ENCODE measurements around the gene ANXA6.
"Not testable (repeated sequence)": the region's sequence is repeated elsewhere in the genome, so short reads cannot be mapped to it uniquely, and the experiment has no call there.

The ANXA6 gene

GRCh38 chr5:151181818-151182523 lies 24.4 kb upstream of the ANXA6 start:
- DNase-seq (ENCODE audit: extremely low spot score, insufficient read length, low read depth) = no peak
- FAIRE-seq = no peak

- no peak for FAIRE-seq
- DNase-seq (ENCODE audit: extremely low spot score, insufficient read length, low read depth) = no peak
Observed at GRCh38 chr5:151180291-151180690, 22.7 kb upstream of the ANXA6 start.

GRCh38 chr5:151179489-151179840 lies 21.9 kb upstream of the ANXA6 start:
- FAIRE-seq = no peak
- DNase-seq (ENCODE audit: extremely low spot score, insufficient read length, low read depth) = no peak

- FAIRE-seq (no peak), DNase-seq (ENCODE audit: extremely low spot score, insufficient read length, low read depth) (no peak)
Observed at GRCh38 chr5:151178777-151179488, 21.4 kb upstream of the ANXA6 start.

GRCh38 chr5:151178372-151178771 lies 20.8 kb upstream of the ANXA6 start:
- DNase-seq (ENCODE audit: extremely low spot score, insufficient read length, low read depth) = no peak
- FAIRE-seq = no peak

GRCh38 chr5:151176268-151176667 lies 18.7 kb upstream of the ANXA6 start:
- not testable (repeated sequence) for FAIRE-seq; DNase-seq (ENCODE audit: extremely low spot score, insufficient read length, low read depth)

GRCh38 chr5:151174612-151175101 lies 17.1 kb upstream of the ANXA6 start:
- DNase-seq (ENCODE audit: extremely low spot score, insufficient read length, low read depth) (no peak), FAIRE-seq (no peak)

GRCh38 chr5:151173711-151174611 lies 16.4 kb upstream of the ANXA6 start:
- DNase-seq (ENCODE audit: extremely low spot score, insufficient read length, low read depth) (no peak), FAIRE-seq (no peak)

- FAIRE-seq (no peak), DNase-seq (ENCODE audit: extremely low spot score, insufficient read length, low read depth) (no peak)
Observed at GRCh38 chr5:151171529-151171928, 13.9 kb upstream of the ANXA6 start.

GRCh38 chr5:151168602-151169344 lies 11.2 kb upstream of the ANXA6 start:
- DNase-seq (ENCODE audit: extremely low spot score, insufficient read length, low read depth) (no peak), FAIRE-seq (no peak)

- DNase-seq (ENCODE audit: extremely low spot score, insufficient read length, low read depth) = no peak
- FAIRE-seq = no peak
Observed at GRCh38 chr5:151167022-151167421, 9.4 kb upstream of the ANXA6 start.

GRCh38 chr5:151164687-151165392 lies 7.3 kb upstream of the ANXA6 start:
- DNase-seq (ENCODE audit: extremely low spot score, insufficient read length, low read depth) (no peak), FAIRE-seq (peak; percentile 96)

- no peak for DNase-seq (ENCODE audit: extremely low spot score, insufficient read length, low read depth)
- no peak for FAIRE-seq
Observed at GRCh38 chr5:151162776-151163175, 5.2 kb upstream of the ANXA6 start.

GRCh38 chr5:151159649-151160373 lies 2.2 kb upstream of the ANXA6 start:
- peak; percentile 67 for FAIRE-seq

GRCh38 chr5:151158287-151158661 lies 695 bp upstream of the ANXA6 start:
- FAIRE-seq (peak; percentile 66), DNase-seq (ENCODE audit: extremely low spot score, insufficient read length, low read depth) (no peak)

More at GRCh38 chr5:151159649-151160373, 2.2 kb upstream of the ANXA6 start:
- DNase-seq (ENCODE audit: extremely low spot score, insufficient read length, low read depth) = no peak

GRCh38 chr5:151156507-151157420 lies 815 bp downstream of the ANXA6 start:
- FAIRE-seq (peak; percentile 60), DNase-seq (ENCODE audit: extremely low spot score, insufficient read length, low read depth) (no peak)

- no peak for DNase-seq (ENCODE audit: extremely low spot score, insufficient read length, low read depth)
- FAIRE-seq = no peak
Observed at GRCh38 chr5:151155775-151156506, 1.6 kb downstream of the ANXA6 start.
